Measurements from ENCODE around the gene SNAPC3. TPM values are rescaled to one million over a fixed set of nuclear protein-coding genes. Genes with fewer than 3 reads are reported as not detected.
"Not testable (repeated sequence)": the region's sequence is repeated elsewhere in the genome, so short reads cannot be mapped to it uniquely, and the experiment has no call there.

The SNAPC3 gene
- total RNA-seq, 1 experiment from 2014 or later = 26.2 TPM

GRCh38 chr9:15423231-15423985 is 732 bp downstream of the SNAPC3 start:
- TF ChIP-seq CTCF (conservative IDR thresholded peaks at IDR 0.05; ENCODE audit: low read depth, low read length) (no peak), EZH2 (IDR thresholded peaks at IDR 0.05; ENCODE audit: borderline replicate concordance, low read depth, low read length, poor library complexity, severe bottlenecking) (no peak)
- Histone ChIP-seq H3K36me3 (ENCODE audit: insufficient read depth, low read length, poor library complexity, severe bottlenecking) (no peaks in the 10 kb centered on the region), H3K4me1 (ENCODE audit: insufficient read depth, low read length, poor library complexity, severe bottlenecking) (no peaks in the 10 kb centered on the region), H3K27me3 (replicated peaks; ENCODE audit: insufficient read depth, low read depth, low read length, poor library complexity) (no peaks in the 10 kb centered on the region), H3K9me3 (ENCODE audit: low read depth, low read length, poor library complexity, severe bottlenecking) (no peaks in the 10 kb centered on the region), H3K4me3 (ENCODE audit: low read depth, low read length, poor library complexity, severe bottlenecking) (peak overlapping the region; percentile 90), H3K27ac (ENCODE audit: low read depth, low read length, poor library complexity, severe bottlenecking) (peak overlapping the region; percentile 80)
- CTCF ChIA-PET = no interaction called here
- DNase-seq (ENCODE audit: low spot score) = peak; percentile 4
- no TSS peak for BruUV-seq (replicated peaks)
- POLR2A ChIA-PET (ENCODE audit: low non-redundant PET) = no interaction called here
- intact Hi-C loops (cut with micrococcal nuclease; ENCODE audit: unreplicated experiment) = loop anchor here (10.0 kb wide), 1 partner anchor 149 kb away; no protein-coding TSS in a partner anchor

DNA sequence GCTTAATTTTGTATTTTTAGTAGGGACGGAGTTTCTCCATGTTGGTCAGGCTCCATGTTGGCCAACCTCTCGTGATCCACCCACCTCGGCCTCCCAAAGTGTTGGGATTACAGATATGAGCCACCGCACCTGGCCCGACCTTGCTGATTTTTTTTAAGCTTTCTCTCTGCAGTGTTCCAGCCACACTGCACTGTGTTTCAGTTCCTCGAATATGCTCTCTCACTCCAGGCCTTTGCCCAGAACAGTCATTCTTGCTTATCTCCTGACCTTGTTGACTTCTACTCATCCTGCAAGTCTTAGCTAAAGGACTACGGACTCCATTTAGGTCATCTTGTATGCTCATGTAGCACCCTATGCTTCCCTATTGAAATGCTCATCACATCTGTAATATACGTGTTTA is 3.3 kb downstream of the SNAPC3 start:
- ChIA-PET CTCF (no interaction called here), POLR2A (ENCODE audit: low non-redundant PET) (no interaction called here)
- H3K4me3 ChIP-seq (ENCODE audit: low read depth, low read length, poor library complexity, severe bottlenecking) = no peak overlapping the region
- no peak overlapping the region for H3K27ac ChIP-seq (ENCODE audit: low read depth, low read length, poor library complexity, severe bottlenecking)
- H3K36me3 ChIP-seq (ENCODE audit: insufficient read depth, low read length, poor library complexity, severe bottlenecking) = no peaks in the 10 kb centered on the region
- TF ChIP-seq EZH2 (IDR thresholded peaks at IDR 0.05; ENCODE audit: borderline replicate concordance, low read depth, low read length, poor library complexity, severe bottlenecking) (no peak), CTCF (conservative IDR thresholded peaks at IDR 0.05; ENCODE audit: low read depth, low read length) (no peak)
- H3K9me3 ChIP-seq (ENCODE audit: low read depth, low read length, poor library complexity, severe bottlenecking) = no peaks in the 10 kb centered on the region
- intact Hi-C loops (cut with micrococcal nuclease; ENCODE audit: unreplicated experiment) = loop anchor here (10.0 kb wide), 1 partner anchor 151 kb away; no protein-coding TSS in a partner anchor
- H3K27me3 ChIP-seq (replicated peaks; ENCODE audit: insufficient read depth, low read depth, low read length, poor library complexity) = no peaks in the 10 kb centered on the region
- no peak for DNase-seq (ENCODE audit: low spot score)
- H3K4me1 ChIP-seq (ENCODE audit: insufficient read depth, low read length, poor library complexity, severe bottlenecking) = peaks cover under 1% of the 10 kb centered on the region
- no TSS peak for BruUV-seq (replicated peaks)

DNA sequence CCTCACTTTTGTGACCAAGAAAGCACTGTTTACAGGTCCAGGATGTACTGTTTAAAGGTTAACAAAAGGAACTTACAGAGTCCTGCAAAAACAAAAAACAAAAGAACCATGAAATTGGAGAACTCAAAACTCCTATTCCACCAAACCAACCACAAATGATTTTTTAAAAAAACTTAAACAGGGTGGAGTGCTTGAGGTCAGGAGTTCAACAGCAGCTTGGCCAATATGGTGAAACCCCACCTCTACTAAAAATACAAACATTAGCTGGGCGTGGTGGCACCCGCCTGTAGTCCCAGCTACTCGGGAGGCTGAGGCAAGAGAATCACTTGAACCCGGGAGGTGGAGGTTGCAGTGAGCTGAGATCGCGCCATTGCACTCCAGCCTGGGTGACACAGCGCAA is 5.0 kb downstream of the SNAPC3 start:
- intact Hi-C loops (cut with micrococcal nuclease; ENCODE audit: unreplicated experiment) = loop anchor here (10.0 kb wide), 1 partner anchor 153 kb away; no protein-coding TSS in a partner anchor
- H3K27ac ChIP-seq (ENCODE audit: low read depth, low read length, poor library complexity, severe bottlenecking); H3K36me3 ChIP-seq (ENCODE audit: insufficient read depth, low read length, poor library complexity, severe bottlenecking); DNase-seq (ENCODE audit: low spot score); POLR2A ChIA-PET (ENCODE audit: low non-redundant PET); H3K4me1 ChIP-seq (ENCODE audit: insufficient read depth, low read length, poor library complexity, severe bottlenecking); H3K27me3 ChIP-seq (replicated peaks; ENCODE audit: insufficient read depth, low read depth, low read length, poor library complexity); H3K4me3 ChIP-seq (ENCODE audit: low read depth, low read length, poor library complexity, severe bottlenecking); BruUV-seq (replicated peaks); CTCF ChIA-PET; H3K9me3 ChIP-seq (ENCODE audit: low read depth, low read length, poor library complexity, severe bottlenecking): not testable (repeated sequence)
